Neuronal stem cell (in vitro differentiated cells): ENCODE results near the gene WDR54.
A peak's percentile ranks its signal among the peaks of the same experiment; 100 is the strongest.

Experiments used
- DNase-seq: peaks from one replicate; pipeline ENCODE4 v3.0.0-alpha.2; 2013; ENCODE audit warnings: low spot score
- H2AFZ ChIP-seq: one replicate; pipeline ENCODE4 v1.6.1; 2013; ENCODE audit warnings: mild to moderate bottlenecking, low read length, inconsistent platforms
- H2AK5ac ChIP-seq: 2 replicates; pipeline ENCODE4 v1.6.1; 2013; ENCODE audit warnings: low read depth, mild to moderate bottlenecking, inconsistent platforms, low read length, moderate library complexity, mixed read lengths
- H2BK120ac ChIP-seq: 2 replicates; pipeline ENCODE4 v1.6.1; 2013; ENCODE audit warnings: low read depth, mild to moderate bottlenecking, inconsistent platforms, low read length, moderate library complexity, mixed read lengths
- H2BK12ac ChIP-seq: one replicate; pipeline ENCODE4 v1.6.1; 2013; ENCODE audit warnings: low read length, inconsistent platforms
- H2BK15ac ChIP-seq: 2 replicates; pipeline ENCODE4 v1.6.1; 2013; ENCODE audit warnings: mild to moderate bottlenecking, low read length, inconsistent platforms, mixed read lengths
- H2BK5ac ChIP-seq: one replicate; pipeline ENCODE4 v1.6.1; 2013; ENCODE audit warnings: inconsistent platforms, mild to moderate bottlenecking, low read length, moderate library complexity
- H3K14ac ChIP-seq: one replicate; pipeline ENCODE4 v1.6.1; 2013; ENCODE audit warnings: low read length, inconsistent platforms
- H3K18ac ChIP-seq: 2 replicates; pipeline ENCODE4 v1.6.1; 2013; ENCODE audit warnings: low read length, inconsistent platforms
- H3K23ac ChIP-seq: 2 replicates; pipeline ENCODE4 v1.6.1; 2013; ENCODE audit warnings: low read depth, mild to moderate bottlenecking, mixed read lengths, low read length, inconsistent platforms; ENCODE audit not compliant: poor library complexity
- H3K27ac ChIP-seq: replicated peaks from 3 replicates; pipeline ENCODE4 v1.5.1; 2013; ENCODE audit warnings: low read length, inconsistent platforms
- H3K27me3 ChIP-seq, 3 experiments: 2 replicates each; pipeline ENCODE4 v1.6.1; 2013; ENCODE audit warnings: low read length in 3 of 3, mild to moderate bottlenecking in 2 of 3, inconsistent platforms in 1 of 3, low read depth in 1 of 3, mixed read lengths in 1 of 3, moderate library complexity in 1 of 3; ENCODE audit not compliant: control insufficient read depth in 3 of 3, insufficient read depth in 3 of 3
- H3K36me3 ChIP-seq, 2 donors: replicated peaks in 1 of 2; 2 replicates each; pipeline ENCODE4 v1.6.1; 2013; ENCODE audit warnings: low read length in 2 of 2; ENCODE audit not compliant: control insufficient read depth in 2 of 2, insufficient read depth in 2 of 2
- H3K4ac ChIP-seq: 2 replicates; pipeline ENCODE4 v1.6.1; 2013; ENCODE audit warnings: inconsistent platforms, mild to moderate bottlenecking, low read length, moderate library complexity
- H3K4me1 ChIP-seq, 2 donors: 1 replicate in 1 of 2; 2 replicates in 1 of 2; pipeline ENCODE4 v1.6.1; 2013; ENCODE audit warnings: low read length in 2 of 2, low read depth in 1 of 2; ENCODE audit not compliant: control insufficient read depth in 2 of 2, insufficient read depth in 1 of 2
- H3K4me2 ChIP-seq: one replicate; pipeline ENCODE4 v1.6.1; 2013; ENCODE audit warnings: mild to moderate bottlenecking, low read length, inconsistent platforms; ENCODE audit not compliant: insufficient read depth, poor library complexity, severe bottlenecking
- H3K4me3 ChIP-seq, 2 donors: 2 replicates each; pipeline ENCODE4 v1.5.1; 2013; ENCODE audit warnings: low read length in 2 of 2, mild to moderate bottlenecking in 2 of 2, inconsistent platforms in 1 of 2, moderate library complexity in 1 of 2
- H3K79me1 ChIP-seq: one replicate; pipeline ENCODE4 v1.6.1; 2013; ENCODE audit warnings: low read depth, mild to moderate bottlenecking, inconsistent platforms, low read length, moderate library complexity
- H3K9ac ChIP-seq: one replicate; pipeline ENCODE4 v1.6.1; 2013; ENCODE audit warnings: mild to moderate bottlenecking, low read depth, low read length, inconsistent platforms; ENCODE audit not compliant: poor library complexity
- H3K9me3 ChIP-seq, 2 donors: replicated peaks in 1 of 2; 2 replicates each; pipeline versions ENCODE3 to v1.6.1; 2013; ENCODE audit warnings: low read length in 2 of 2, mild to moderate bottlenecking in 2 of 2, inconsistent platforms in 1 of 2, low read depth in 1 of 2, mixed read lengths in 1 of 2, moderate library complexity in 1 of 2; ENCODE audit not compliant: control insufficient read depth in 2 of 2, insufficient read depth in 1 of 2
- H4K8ac ChIP-seq: one replicate; pipeline ENCODE4 v1.6.1; 2013; ENCODE audit warnings: low read depth, mild to moderate bottlenecking, inconsistent platforms, low read length, moderate library complexity
- H4K91ac ChIP-seq: one replicate; pipeline ENCODE4 v1.6.1; 2013; ENCODE audit warnings: low read length, low read depth, mild to moderate bottlenecking, inconsistent platforms; ENCODE audit not compliant: poor library complexity
- WGBS, 2 donors: extraction: QIAGEN DNeasy Blood & Tissue Kit; methylation state at CpG; one replicate each; pipeline ENCODE4 v1.1.7; 2013; ENCODE audit warnings: missing lambda C conversion rate in 2 of 2, mixed read lengths in 1 of 2; ENCODE audit not compliant: insufficient read length in 2 of 2, insufficient replicate concordance in 1 of 2; ENCODE audit errors: extremely low coverage in 2 of 2; 5-methylcytosine and 5-hydroxymethylcytosine counted together

Gene WDR54

GRCh38 chr2:74414441-74414840, 7.1 kb upstream of the WDR54 start:
- Histone ChIP-seq H3K23ac (no peak overlapping the region), H3K27ac (no peak overlapping the region), H2BK120ac (no peak overlapping the region), H3K4me3 (no peak overlapping the region), H4K91ac (no peak overlapping the region), H2AFZ (no peak overlapping the region), H2BK5ac (no peak overlapping the region), H3K14ac (no peak overlapping the region), H3K18ac (no peak overlapping the region), H4K8ac (no peak overlapping the region), H3K4me2 (no peak overlapping the region), H3K79me1 (no peaks in the 10 kb centered on the region), H3K36me3 (no peaks in the 10 kb centered on the region), H3K9me3 (peaks cover 0 to 3% of the 10 kb centered on the region in 2 donors), H2BK15ac (no peak overlapping the region), H3K4ac (no peak overlapping the region), H3K4me1 (peaks cover 0 to 2% of the 10 kb centered on the region in 2 donors), H3K9ac (no peak overlapping the region), H2AK5ac (no peak overlapping the region), H3K27me3 (no peaks in the 10 kb centered on the region), H2BK12ac (no peak overlapping the region)
- no peak for DNase-seq
- no CpG with 5 or more reads among the region's 19 CpGs for WGBS, 2 donors

GRCh38 chr2:74414881-74415761, 6.4 kb upstream of the WDR54 start:
- H2AFZ ChIP-seq, result no peak overlapping the region
- H2AK5ac ChIP-seq, result peak overlapping the region; percentile 60
- no peak overlapping the region for H3K27ac ChIP-seq
- peaks cover 0 to 3% of the 10 kb centered on the region in 2 donors for H3K9me3 ChIP-seq
- H3K4me3 ChIP-seq, result no peak overlapping the region
- H3K4me1 ChIP-seq, result peaks cover 0 to 2% of the 10 kb centered on the region in 2 donors
- H4K8ac ChIP-seq, result peak overlapping the region; percentile 54
- no peak overlapping the region for H4K91ac ChIP-seq
- no peak for DNase-seq
- H3K27me3 ChIP-seq, result no peaks in the 10 kb centered on the region
- no peak overlapping the region for H2BK12ac ChIP-seq
- no peaks in the 10 kb centered on the region for H3K36me3 ChIP-seq
- H2BK15ac ChIP-seq, result peak overlapping the region; percentile 9
- no peaks in the 10 kb centered on the region for H3K79me1 ChIP-seq
- no peak overlapping the region for H3K14ac ChIP-seq
- no peak overlapping the region for H3K23ac ChIP-seq
- no CpG with 5 or more reads among the region's 66 CpGs for WGBS, 2 donors
- no peak overlapping the region for H3K18ac ChIP-seq
- peak overlapping the region; percentile 53 for H2BK120ac ChIP-seq
- no peak overlapping the region for H3K4ac ChIP-seq
- no peak overlapping the region for H2BK5ac ChIP-seq
- no peak overlapping the region for H3K4me2 ChIP-seq
- peak overlapping the region; percentile 56 for H3K9ac ChIP-seq

DNA sequence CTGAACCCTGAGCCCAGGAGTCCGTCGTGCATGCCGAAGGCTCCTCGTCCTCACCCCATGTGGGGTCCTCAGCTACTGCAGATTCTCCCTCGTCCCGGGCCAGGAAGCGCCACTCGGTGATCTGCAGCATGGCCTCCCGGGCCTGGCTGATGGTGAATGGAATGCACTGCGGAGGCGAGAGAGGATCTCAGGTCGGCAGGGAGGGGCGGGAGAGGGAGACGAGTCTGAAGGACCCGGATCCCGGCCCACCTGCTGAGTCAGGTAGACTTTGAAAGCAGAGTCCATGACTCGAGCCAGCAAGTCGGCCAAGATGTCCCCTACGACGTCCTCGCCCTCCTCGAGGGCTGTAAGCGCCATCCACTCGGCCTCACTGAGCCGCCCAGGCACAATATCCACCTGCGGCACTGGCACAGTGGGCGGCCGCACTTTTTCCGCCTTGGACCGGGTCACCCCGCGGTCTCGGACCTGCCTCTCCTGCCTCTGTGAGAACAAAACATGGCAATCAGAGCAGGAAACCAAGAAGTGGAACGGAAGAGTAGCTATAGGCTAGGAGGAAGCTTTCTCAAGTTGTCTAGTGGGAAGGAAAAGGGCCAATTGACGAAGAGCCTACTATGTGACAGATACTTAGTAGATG, 5.7 kb upstream of the WDR54 start:
- Histone ChIP-seq H2AFZ (no peak overlapping the region), H2AK5ac (peak overlapping the region; percentile 60), H2BK12ac (no peak overlapping the region), H3K9ac (no peak overlapping the region), H3K27me3 (no peaks in the 10 kb centered on the region), H3K36me3 (no peaks in the 10 kb centered on the region), H3K9me3 (peaks cover 0 to 3% of the 10 kb centered on the region in 2 donors), H3K18ac (no peak overlapping the region), H3K23ac (no peak overlapping the region), H3K79me1 (no peaks in the 10 kb centered on the region), H4K8ac (peak overlapping the region; percentile 54), H2BK5ac (no peak overlapping the region), H3K4ac (no peak overlapping the region), H2BK15ac (peak overlapping the region; percentile 9), H4K91ac (no peak overlapping the region), H3K4me2 (no peak overlapping the region), H3K14ac (no peak overlapping the region), H3K4me3 (no peak overlapping the region), H3K4me1 (peaks cover 0 to 2% of the 10 kb centered on the region in 2 donors), H2BK120ac (no peak overlapping the region), H3K27ac (no peak overlapping the region)
- no peak for DNase-seq
- no CpG with 5 or more reads among the region's 35 CpGs for WGBS, 2 donors

DNA sequence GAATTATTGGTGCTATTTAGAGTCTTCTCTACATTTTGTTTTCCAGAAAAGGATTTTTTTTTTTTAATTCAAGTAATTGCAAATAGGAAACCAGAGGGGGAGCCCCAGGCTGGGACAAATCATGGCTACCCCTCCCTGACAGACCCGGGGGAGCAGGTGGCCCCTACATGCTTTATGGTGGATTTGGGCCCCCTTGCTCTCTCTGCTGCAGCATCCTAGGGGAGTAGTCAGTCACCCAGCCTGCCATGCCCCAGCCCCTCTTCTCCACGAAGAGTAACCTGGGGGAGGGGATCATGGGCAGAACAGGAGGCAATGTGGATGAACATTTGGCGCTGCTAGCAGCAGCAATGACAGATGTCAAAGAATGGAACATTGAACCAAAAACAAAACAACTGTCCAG, 4.8 kb upstream of the WDR54 start:
- Histone ChIP-seq H4K91ac (no peak overlapping the region), H2BK12ac (no peak overlapping the region), H3K4me3 (no peak overlapping the region), H2AK5ac (no peak overlapping the region), H2BK120ac (no peak overlapping the region), H3K9ac (no peak overlapping the region), H3K4me2 (no peak overlapping the region), H3K4me1 (peaks cover 0 to 3% of the 10 kb centered on the region in 2 donors), H2BK15ac (no peak overlapping the region), H3K14ac (no peak overlapping the region), H4K8ac (no peak overlapping the region), H2BK5ac (no peak overlapping the region), H3K27me3 (no peaks in the 10 kb centered on the region), H2AFZ (no peak overlapping the region), H3K18ac (no peak overlapping the region), H3K36me3 (no peaks in the 10 kb centered on the region), H3K4ac (no peak overlapping the region), H3K79me1 (peaks cover 2% of the 10 kb centered on the region), H3K23ac (no peak overlapping the region), H3K9me3 (peaks cover 0 to 3% of the 10 kb centered on the region in 2 donors), H3K27ac (no peak overlapping the region)
- WGBS, 2 donors, result no CpG with 5 or more reads among the region's 3 CpGs
- no peak for DNase-seq
